ENCODE data around the gene BSND.

BSND gene

GRCh38 chr1:54979327-54979891 lies 19.3 kb upstream of the BSND start:
- TF ChIP-seq FOXP2 (optimal IDR thresholded peaks at IDR 0.05; ENCODE audit: control extremely low read depth, extremely low read length, insufficient read depth) (no peak), POLR2AphosphoS5 (IDR thresholded peaks at IDR 0.05; ENCODE audit: borderline replicate concordance, low read depth, low read length) (no peak), EZH2 (IDR thresholded peaks at IDR 0.05) (no peak)
- Histone ChIP-seq H3K4me3 (no peak overlapping the region), H3K9me3 (ENCODE audit: low read depth, low read length) (no peaks in the 10 kb centered on the region), H3K36me3 (ENCODE audit: insufficient read depth, low read length) (no peaks in the 10 kb centered on the region), H3K9ac (ENCODE audit: insufficient read length) (no peak overlapping the region), H3K27ac (no peak overlapping the region)
- DNase-seq (ENCODE audit: low read depth, low spot score): no peak

- H3K9ac ChIP-seq (ENCODE audit: insufficient read length): no peak overlapping the region
Measured at GRCh38 chr1:54980046-54980527, 18.6 kb upstream of the BSND start.

GRCh38 chr1:54980528-54981241 lies 18.0 kb upstream of the BSND start, which contains the start of gene TMEM61:
TSS of gene TMEM61 (plus strand) at chr1:54980628. CDS start at chr1:54981066, 438 bp downstream.
- DNase-seq (ENCODE audit: low read depth, low spot score): no peak
- H3K27ac ChIP-seq: no peak within 1 kb of the TSS
- no peaks in the 10 kb centered on the region for H3K36me3 ChIP-seq (ENCODE audit: insufficient read depth, low read length)
- no peak within 1 kb of the TSS for H3K4me3 ChIP-seq
- H3K9me3 ChIP-seq (ENCODE audit: low read depth, low read length): no peaks in the 10 kb centered on the region
- H3K9ac ChIP-seq (ENCODE audit: insufficient read length): no peak within 1 kb of the TSS
- TF ChIP-seq FOXP2 (optimal IDR thresholded peaks at IDR 0.05; ENCODE audit: control extremely low read depth, extremely low read length, insufficient read depth) (no peak), POLR2AphosphoS5 (IDR thresholded peaks at IDR 0.05; ENCODE audit: borderline replicate concordance, low read depth, low read length) (no peak), EZH2 (IDR thresholded peaks at IDR 0.05) (no peak)

More at GRCh38 chr1:54980046-54980527, 18.6 kb upstream of the BSND start:
- Histone ChIP-seq H3K9me3 (ENCODE audit: low read depth, low read length) (no peaks in the 10 kb centered on the region), H3K4me3 (no peak overlapping the region), H3K36me3 (ENCODE audit: insufficient read depth, low read length) (no peaks in the 10 kb centered on the region), H3K27ac (no peak overlapping the region)
- DNase-seq (ENCODE audit: low read depth, low spot score): no peak
- TF ChIP-seq FOXP2 (optimal IDR thresholded peaks at IDR 0.05; ENCODE audit: control extremely low read depth, extremely low read length, insufficient read depth) (no peak), EZH2 (IDR thresholded peaks at IDR 0.05) (no peak), POLR2AphosphoS5 (IDR thresholded peaks at IDR 0.05; ENCODE audit: borderline replicate concordance, low read depth, low read length) (no peak)

GRCh38 chr1:54981466-54981865 lies 17.3 kb upstream of the BSND start:
- H3K36me3 ChIP-seq (ENCODE audit: insufficient read depth, low read length): no peaks in the 10 kb centered on the region
- no peak overlapping the region for H3K4me3 ChIP-seq
- TF ChIP-seq FOXP2 (optimal IDR thresholded peaks at IDR 0.05; ENCODE audit: control extremely low read depth, extremely low read length, insufficient read depth) (no peak), POLR2AphosphoS5 (IDR thresholded peaks at IDR 0.05; ENCODE audit: borderline replicate concordance, low read depth, low read length) (no peak), EZH2 (IDR thresholded peaks at IDR 0.05) (no peak)
- no peaks in the 10 kb centered on the region for H3K9me3 ChIP-seq (ENCODE audit: low read depth, low read length)
- no peak overlapping the region for H3K27ac ChIP-seq
- DNase-seq (ENCODE audit: low read depth, low spot score): no peak
- no peak overlapping the region for H3K9ac ChIP-seq (ENCODE audit: insufficient read length)

GRCh38 chr1:54982739-54983138 lies 16.0 kb upstream of the BSND start:
- no peaks in the 10 kb centered on the region for H3K9me3 ChIP-seq (ENCODE audit: low read depth, low read length)
- H3K36me3 ChIP-seq (ENCODE audit: insufficient read depth, low read length): no peaks in the 10 kb centered on the region
- TF ChIP-seq EZH2 (IDR thresholded peaks at IDR 0.05) (no peak), POLR2AphosphoS5 (IDR thresholded peaks at IDR 0.05; ENCODE audit: borderline replicate concordance, low read depth, low read length) (no peak), FOXP2 (optimal IDR thresholded peaks at IDR 0.05; ENCODE audit: control extremely low read depth, extremely low read length, insufficient read depth) (no peak)
- H3K4me3 ChIP-seq: no peak overlapping the region
- H3K27ac ChIP-seq: no peak overlapping the region
- H3K9ac ChIP-seq (ENCODE audit: insufficient read length): no peak overlapping the region
- no peak for DNase-seq (ENCODE audit: low read depth, low spot score)

- TF ChIP-seq FOXP2 (optimal IDR thresholded peaks at IDR 0.05; ENCODE audit: control extremely low read depth, extremely low read length, insufficient read depth) (no peak), EZH2 (IDR thresholded peaks at IDR 0.05) (no peak), POLR2AphosphoS5 (IDR thresholded peaks at IDR 0.05; ENCODE audit: borderline replicate concordance, low read depth, low read length) (no peak)
- Histone ChIP-seq H3K27ac (no peak overlapping the region), H3K36me3 (ENCODE audit: insufficient read depth, low read length) (no peaks in the 10 kb centered on the region), H3K9ac (ENCODE audit: insufficient read length) (no peak overlapping the region), H3K4me3 (no peak overlapping the region), H3K9me3 (ENCODE audit: low read depth, low read length) (no peaks in the 10 kb centered on the region)
- no peak for DNase-seq (ENCODE audit: low read depth, low spot score)
Measured at GRCh38 chr1:54984131-54984842, 14.4 kb upstream of the BSND start.

- DNase-seq (ENCODE audit: low read depth, low spot score): no peak
- no peak overlapping the region for H3K27ac ChIP-seq
- H3K9me3 ChIP-seq (ENCODE audit: low read depth, low read length): no peaks in the 10 kb centered on the region
- TF ChIP-seq POLR2AphosphoS5 (IDR thresholded peaks at IDR 0.05; ENCODE audit: borderline replicate concordance, low read depth, low read length) (no peak), FOXP2 (optimal IDR thresholded peaks at IDR 0.05; ENCODE audit: control extremely low read depth, extremely low read length, insufficient read depth) (no peak), EZH2 (IDR thresholded peaks at IDR 0.05) (no peak)
- H3K36me3 ChIP-seq (ENCODE audit: insufficient read depth, low read length): no peaks in the 10 kb centered on the region
- no peak overlapping the region for H3K9ac ChIP-seq (ENCODE audit: insufficient read length)
- H3K4me3 ChIP-seq: no peak overlapping the region
Measured at GRCh38 chr1:54985556-54985955, 13.2 kb upstream of the BSND start.

GRCh38 chr1:54986025-54986424 lies 12.7 kb upstream of the BSND start:
- Histone ChIP-seq H3K9me3 (ENCODE audit: low read depth, low read length) (no peaks in the 10 kb centered on the region), H3K27ac (no peak overlapping the region), H3K36me3 (ENCODE audit: insufficient read depth, low read length) (no peaks in the 10 kb centered on the region), H3K4me3 (no peak overlapping the region), H3K9ac (ENCODE audit: insufficient read length) (no peak overlapping the region)
- DNase-seq (ENCODE audit: low read depth, low spot score): no peak
- no peak for TF ChIP-seq FOXP2 (optimal IDR thresholded peaks at IDR 0.05; ENCODE audit: control extremely low read depth, extremely low read length, insufficient read depth)
- TF ChIP-seq EZH2 (IDR thresholded peaks at IDR 0.05): no peak
- TF ChIP-seq POLR2AphosphoS5 (IDR thresholded peaks at IDR 0.05; ENCODE audit: borderline replicate concordance, low read depth, low read length): no peak
